Lower leg skin (tissue), 3 donors: ENCODE results near the gene ERC2.

Source experiments
- POLR2A ChIP-seq, 2 donors: fragments of 450-650 bp; IDR thresholded peaks; one replicate each; pipeline ENCODE4 v1.6.1; 2016 to 2017; ENCODE audit warnings: antibody characterized with exemption in 2 of 2, mild to moderate bottlenecking in 1 of 2, moderate library complexity in 1 of 2
- TF ChIP-seq, protein P1 (sequence below), 3 donors: fragments of 450-650 bp; IDR thresholded peaks; one replicate each; pipeline ENCODE4 v1.5.1; 2016; ENCODE audit warnings: antibody characterized with exemption in 3 of 3, mild to moderate bottlenecking in 3 of 3, moderate library complexity in 2 of 3

DNA sequence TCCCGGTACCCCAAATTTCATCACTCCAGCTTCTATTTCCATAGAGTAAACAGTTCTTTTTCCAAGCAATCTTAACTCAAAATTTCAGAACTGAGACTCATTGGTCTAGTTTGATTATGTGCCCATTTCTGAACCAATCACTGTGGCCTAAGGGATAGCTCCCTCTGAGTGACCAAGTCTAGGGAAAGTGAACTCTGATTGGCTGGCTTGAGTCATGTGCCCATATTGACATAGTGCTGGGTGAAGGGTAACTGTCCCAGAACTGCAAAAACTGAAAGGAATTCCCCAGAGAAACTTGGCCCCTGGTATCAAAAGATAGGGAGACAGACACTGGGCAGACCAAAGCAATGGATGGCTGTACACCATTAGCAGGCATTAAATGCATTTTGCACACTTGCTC lies 810.0 kb downstream of the ERC2 start:
- TF ChIP-seq, protein P1, sequence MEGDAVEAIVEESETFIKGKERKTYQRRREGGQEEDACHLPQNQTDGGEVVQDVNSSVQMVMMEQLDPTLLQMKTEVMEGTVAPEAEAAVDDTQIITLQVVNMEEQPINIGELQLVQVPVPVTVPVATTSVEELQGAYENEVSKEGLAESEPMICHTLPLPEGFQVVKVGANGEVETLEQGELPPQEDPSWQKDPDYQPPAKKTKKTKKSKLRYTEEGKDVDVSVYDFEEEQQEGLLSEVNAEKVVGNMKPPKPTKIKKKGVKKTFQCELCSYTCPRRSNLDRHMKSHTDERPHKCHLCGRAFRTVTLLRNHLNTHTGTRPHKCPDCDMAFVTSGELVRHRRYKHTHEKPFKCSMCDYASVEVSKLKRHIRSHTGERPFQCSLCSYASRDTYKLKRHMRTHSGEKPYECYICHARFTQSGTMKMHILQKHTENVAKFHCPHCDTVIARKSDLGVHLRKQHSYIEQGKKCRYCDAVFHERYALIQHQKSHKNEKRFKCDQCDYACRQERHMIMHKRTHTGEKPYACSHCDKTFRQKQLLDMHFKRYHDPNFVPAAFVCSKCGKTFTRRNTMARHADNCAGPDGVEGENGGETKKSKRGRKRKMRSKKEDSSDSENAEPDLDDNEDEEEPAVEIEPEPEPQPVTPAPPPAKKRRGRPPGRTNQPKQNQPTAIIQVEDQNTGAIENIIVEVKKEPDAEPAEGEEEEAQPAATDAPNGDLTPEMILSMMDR (IDR thresholded peaks at IDR 0.05): no peak
- TF ChIP-seq POLR2A (IDR thresholded peaks at IDR 0.05): no peak
